Inferior parietal cortex (tissue), 1 donor: Measurements from ENCODE around the gene PPP2R5D.
"Not testable (repeated sequence)": the region's sequence is repeated elsewhere in the genome, so short reads cannot be mapped to it uniquely, and the experiment has no call there.

ENCODE experiments used
- DNase-seq: peaks from one replicate; pipeline ENCODE4 v3.0.0-alpha.2; 2016; ENCODE audit errors: extremely low spot score

PPP2R5D gene

GRCh38 chr6:43026365-43026764 lies 42.0 kb downstream of the PPP2R5D start:
- no peak for DNase-seq

GRCh38 chr6:43029120-43029519 lies 44.8 kb downstream of the PPP2R5D start:
- DNase-seq = no peak

- DNase-seq = no peak
Observed at GRCh38 chr6:43032326-43032725, 48.0 kb downstream of the PPP2R5D start.

- no peak for DNase-seq
Observed at GRCh38 chr6:43033496-43034189, 49.3 kb downstream of the PPP2R5D start.

- DNase-seq = no peak
Observed at GRCh38 chr6:43034190-43034525, 49.8 kb downstream of the PPP2R5D start.

- no peak for DNase-seq
Observed at GRCh38 chr6:43035495-43036194, 51.3 kb downstream of the PPP2R5D start.

- DNase-seq = no peak
Observed at GRCh38 chr6:43036712-43037111, 52.3 kb downstream of the PPP2R5D start.

- DNase-seq = no peak
Observed at GRCh38 chr6:43037197-43037596, 52.8 kb downstream of the PPP2R5D start.

GRCh38 chr6:43037706-43038105 lies 53.3 kb downstream of the PPP2R5D start:
- no peak for DNase-seq

GRCh38 chr6:43038727-43039126 lies 54.4 kb downstream of the PPP2R5D start:
- DNase-seq = no peak

GRCh38 chr6:43040542-43041257 lies 56.3 kb downstream of the PPP2R5D start:
- DNase-seq = no peak

GRCh38 chr6:43041475-43041874 lies 57.1 kb downstream of the PPP2R5D start:
- not testable (repeated sequence) for DNase-seq

GRCh38 chr6:43043310-43043709 lies 58.9 kb downstream of the PPP2R5D start:
- no peak for DNase-seq

- no peak for DNase-seq
Observed at GRCh38 chr6:43045371-43045930, 61.1 kb downstream of the PPP2R5D start.

- no peak for DNase-seq
Observed at GRCh38 chr6:43047998-43048397, 63.6 kb downstream of the PPP2R5D start.

GRCh38 chr6:43050981-43051380 lies 66.6 kb downstream of the PPP2R5D start:
- no peak for DNase-seq

- DNase-seq = no peak
Observed at GRCh38 chr6:43052225-43052841, 68.0 kb downstream of the PPP2R5D start.

GRCh38 chr6:43052842-43053544 lies 68.6 kb downstream of the PPP2R5D start:
- no peak for DNase-seq

GRCh38 chr6:43053545-43054205 lies 69.3 kb downstream of the PPP2R5D start, which contains the start of gene CUL7:
Gene CUL7 (minus strand): TSS chr6:43053851. CDS start chr6:43052788, 1,063 bp downstream.
- peak; percentile 83 for DNase-seq

GRCh38 chr6:43054206-43054943 lies 70.0 kb downstream of the PPP2R5D start:
- no peak for DNase-seq
